H1 (cell line): ENCODE data around the gene IL17RD. TPM values are rescaled to one million over a fixed set of nuclear protein-coding genes. Genes with fewer than 3 reads are reported as not detected.

Experiments
- CTCF ChIA-PET: fragments of 300-600 bp; sonication (Branson Sonifier 250); formaldehyde crosslinking; loops from one replicate; lab custom pipeline; 2021; ENCODE audit not compliant: partially characterized antibody; lab: Charles Lee
- POLR2A ChIA-PET: fragments of 300-600 bp; sonication (Branson Sonifier 250); formaldehyde crosslinking; loops from one replicate; lab custom pipeline; 2021; ENCODE audit warnings: inconsistent platforms; ENCODE audit not compliant: partially characterized antibody; lab: Charles Lee
- DNase-seq, 2 experiments: peaks; one replicate each; pipeline versions ENCODE4 v3.0.0 to v3.0.0-alpha.2; 2010 to 2022; ENCODE audit warnings: low spot score in 2 of 2, low read depth in 1 of 2, mixed read lengths in 1 of 2
- FAIRE-seq: peaks from 2 replicates; lab custom pipeline; 2011; peaks lifted over from hg19 to GRCh38; lab: Jason Lieb, UNC
- H2AFZ ChIP-seq: 2 replicates; pipeline ENCODE4 v1.8.1; 2012; ENCODE audit warnings: low read length, inconsistent platforms
- H2AK5ac ChIP-seq: 2 replicates; pipeline ENCODE4 v1.6.1; 2013; ENCODE audit warnings: low read depth, low read length
- H2BK120ac ChIP-seq: replicated peaks from 2 replicates; pipeline ENCODE3; 2013; ENCODE audit warnings: low read depth, low read length, inconsistent platforms
- H2BK12ac ChIP-seq: 2 replicates; pipeline ENCODE4 v1.6.1; 2013; ENCODE audit warnings: low read depth, low read length
- H2BK15ac ChIP-seq: 2 replicates; pipeline ENCODE4 v1.6.1; 2013; ENCODE audit warnings: low read length
- H2BK20ac ChIP-seq: 2 replicates; pipeline ENCODE4 v1.6.1; 2013; ENCODE audit warnings: low read length
- H2BK5ac ChIP-seq: 2 replicates; pipeline ENCODE4 v1.6.1; 2013; ENCODE audit warnings: low read depth, low read length
- H3K14ac ChIP-seq: 2 replicates; pipeline ENCODE4 v1.6.1; 2013; ENCODE audit warnings: inconsistent platforms; ENCODE audit not compliant: insufficient read length
- H3K18ac ChIP-seq: 2 replicates; pipeline ENCODE4 v1.6.1; 2013; ENCODE audit warnings: low read length; ENCODE audit errors: extremely low read depth
- H3K23ac ChIP-seq: 2 replicates; pipeline ENCODE4 v1.6.1; 2013; ENCODE audit warnings: inconsistent platforms; ENCODE audit not compliant: insufficient read length
- H3K23me2 ChIP-seq: 2 replicates; pipeline ENCODE4 v1.6.1; 2013; ENCODE audit warnings: low read depth, low read length
- H3K27ac ChIP-seq: 2 replicates; pipeline ENCODE4 v1.6.1; 2011; ENCODE audit warnings: low read depth, low read length, inconsistent platforms
- H3K27me3 ChIP-seq, 4 experiments: replicated peaks in 1 of 4; 1 replicate in 1 of 4; 2 replicates in 3 of 4; pipeline versions ENCODE4 v1.6.1 to v1.8.1; 2011 to 2013; ENCODE audit warnings: low read length in 3 of 4, mild to moderate bottlenecking in 3 of 4, inconsistent platforms in 2 of 4, mixed read lengths in 2 of 4, moderate library complexity in 1 of 4; ENCODE audit not compliant: control insufficient read depth in 3 of 4, insufficient read depth in 3 of 4; ENCODE audit errors: extremely low read depth in 1 of 4
- H3K36me3 ChIP-seq, 4 experiments: 2 replicates each; pipeline versions ENCODE4 v1.6.1 to v1.8.1; 2011 to 2013; ENCODE audit warnings: mild to moderate bottlenecking in 4 of 4, low read length in 3 of 4, moderate library complexity in 2 of 4, control low read depth in 1 of 4, inconsistent platforms in 1 of 4; ENCODE audit not compliant: insufficient read depth in 4 of 4, control insufficient read depth in 2 of 4
- H3K4ac ChIP-seq: replicated peaks from 2 replicates; pipeline ENCODE3; 2013; ENCODE audit warnings: low read length, low read depth, mixed read lengths, inconsistent platforms; ENCODE audit not compliant: insufficient read length
- H3K4me1 ChIP-seq, 4 experiments: replicated peaks in 1 of 4; 1 replicate in 1 of 4; 2 replicates in 3 of 4; pipeline versions ENCODE4 v1.6.1 to v1.8.1; 2011 to 2013; ENCODE audit warnings: low read length in 3 of 4, inconsistent platforms in 2 of 4, mixed read lengths in 1 of 4; ENCODE audit not compliant: insufficient read depth in 4 of 4, control insufficient read depth in 3 of 4
- H3K4me2 ChIP-seq, 2 experiments: 2 replicates each; pipeline versions ENCODE4 v1.6.1 to v1.8.1; 2011 to 2013; ENCODE audit warnings: low read depth in 2 of 2, low read length in 2 of 2, control low read depth in 1 of 2, inconsistent platforms in 1 of 2, mild to moderate bottlenecking in 1 of 2; ENCODE audit not compliant: insufficient read depth in 1 of 2
- H3K4me3 ChIP-seq, 4 experiments: fragments of 200-600, 300-600 bp in 1 of 4; sonication (generic), shearing (Covaris generic), sonication (Bioruptor Twin) in 1 of 4; 2 replicates each; pipeline versions ENCODE4 v1.5.1 to v1.8.1; 2011 to 2016; ENCODE audit warnings: low read length in 4 of 4, low read depth in 3 of 4, control low read depth in 2 of 4, inconsistent platforms in 2 of 4, mild to moderate bottlenecking in 2 of 4, mixed read lengths in 1 of 4, moderate library complexity in 1 of 4; ENCODE audit not compliant: insufficient read depth in 2 of 4; ENCODE audit errors: extremely low read depth in 1 of 4
- H3K56ac ChIP-seq: replicated peaks from 2 replicates; pipeline ENCODE3; 2013; ENCODE audit warnings: low read depth, mild to moderate bottlenecking, mixed read lengths, low read length, inconsistent platforms; ENCODE audit not compliant: insufficient read length
- H3K79me1 ChIP-seq: 2 replicates; pipeline ENCODE4 v1.6.1; 2013; ENCODE audit warnings: low read depth, low read length, control low read depth
- H3K79me2 ChIP-seq, 2 experiments: 2 replicates each; pipeline versions ENCODE4 v1.6.1 to v1.8.1; 2012 to 2013; ENCODE audit warnings: low read length in 2 of 2, mild to moderate bottlenecking in 2 of 2, inconsistent platforms in 1 of 2; ENCODE audit not compliant: insufficient read depth in 2 of 2, control insufficient read depth in 1 of 2
- H3K9ac ChIP-seq, 4 experiments: replicated peaks in 1 of 4; 1 replicate in 1 of 4; 2 replicates in 3 of 4; pipeline versions ENCODE4 v1.6.1 to v1.8.1; 2011 to 2013; ENCODE audit warnings: low read depth in 3 of 4, low read length in 3 of 4, control low read depth in 2 of 4, mild to moderate bottlenecking in 2 of 4, moderate library complexity in 2 of 4, inconsistent platforms in 1 of 4; ENCODE audit errors: extremely low read depth in 1 of 4
- H3K9me3 ChIP-seq, 2 experiments: 2 replicates each; pipeline versions ENCODE4 v1.6.1 to v1.8.1; 2012 to 2013; ENCODE audit warnings: mild to moderate bottlenecking in 2 of 2, moderate library complexity in 2 of 2, control low read depth in 1 of 2, inconsistent platforms in 1 of 2, low read depth in 1 of 2, low read length in 1 of 2, mixed read lengths in 1 of 2; ENCODE audit not compliant: insufficient read depth in 2 of 2
- H4K20me1 ChIP-seq, 2 experiments: replicated peaks in 1 of 2; 2 replicates each; pipeline versions ENCODE3 to v1.8.1; 2011 to 2013; ENCODE audit warnings: inconsistent platforms in 2 of 2, low read length in 2 of 2, mild to moderate bottlenecking in 1 of 2; ENCODE audit not compliant: insufficient read depth in 2 of 2, control insufficient read depth in 1 of 2
- H4K5ac ChIP-seq: 2 replicates; pipeline ENCODE4 v1.6.1; 2013; ENCODE audit warnings: low read length, low read depth, mixed read lengths, inconsistent platforms; ENCODE audit not compliant: insufficient read length
- H4K8ac ChIP-seq: 2 replicates; pipeline ENCODE4 v1.8.0; 2013; ENCODE audit warnings: mild to moderate bottlenecking, moderate library complexity, low read length, inconsistent platforms; ENCODE audit not compliant: insufficient read depth; ENCODE audit errors: extremely low read depth
- H4K91ac ChIP-seq: replicated peaks from 2 replicates; pipeline ENCODE3; 2013; ENCODE audit warnings: low read length, mixed read lengths, inconsistent platforms; ENCODE audit not compliant: insufficient read length
- BRCA1 ChIP-seq: IDR thresholded peaks from 2 replicates; pipeline ENCODE4 v1.6.1; 2012; ENCODE audit warnings: low read depth, low read length, improper control_type of control experiment
- CTBP2 ChIP-seq: IDR thresholded peaks from 2 replicates; pipeline ENCODE4 v1.7.0; 2011; ENCODE audit warnings: borderline replicate concordance, mild to moderate bottlenecking, moderate library complexity, mixed read lengths, low read length; ENCODE audit not compliant: insufficient read depth, insufficient read length
- EP300 ChIP-seq, 2 experiments: IDR thresholded peaks; 1 replicate in 1 of 2; 2 replicates in 1 of 2; pipeline ENCODE4 v1.6.1; 2011 to 2012; ENCODE audit warnings: low read depth in 2 of 2, low read length in 2 of 2, mild to moderate bottlenecking in 2 of 2, borderline replicate concordance in 1 of 2, inconsistent platforms in 1 of 2, moderate library complexity in 1 of 2
- HDAC6 ChIP-seq: IDR thresholded peaks from one replicate; pipeline ENCODE4 v1.7.1; 2012; ENCODE audit warnings: low read depth, mild to moderate bottlenecking, inconsistent platforms, low read length, moderate library complexity
- KDM5A ChIP-seq: fragments of 200-600 bp; IDR thresholded peaks from 2 replicates; pipeline ENCODE4 v1.7.1; 2012; ENCODE audit warnings: mild to moderate bottlenecking, low read length, inconsistent platforms, mixed read lengths
- MAX ChIP-seq: IDR thresholded peaks from 2 replicates; pipeline ENCODE4 v1.6.1; 2012; ENCODE audit warnings: inconsistent platforms
- POLR2A ChIP-seq, 2 experiments: IDR thresholded peaks; 1 replicate in 1 of 2; 2 replicates in 1 of 2; pipeline ENCODE4 v1.6.1; 2011; ENCODE audit warnings: low read depth in 2 of 2, low read length in 2 of 2, mild to moderate bottlenecking in 2 of 2; ENCODE audit errors: control extremely low read depth in 1 of 2
- RBBP5 ChIP-seq: IDR thresholded peaks from 2 replicates; pipeline ENCODE4 v1.7.1; 2012; ENCODE audit warnings: low read depth, mild to moderate bottlenecking, inconsistent platforms, low read length, moderate library complexity, borderline replicate concordance
- SRF ChIP-seq: IDR thresholded peaks from 2 replicates; pipeline ENCODE4 v1.6.1; 2011; ENCODE audit warnings: mild to moderate bottlenecking, low read depth, low read length, moderate library complexity
- TAF1 ChIP-seq: IDR thresholded peaks from 2 replicates; pipeline ENCODE4 v1.6.1; 2011; ENCODE audit warnings: mild to moderate bottlenecking, low read depth, low read length
- WGBS, 2 experiments: shearing (Covaris generic) in 1 of 2; methylation state at CpG; one replicate each; pipeline versions ENCODE4 v1.1.6 to v1.1.7; 2013 to 2015; ENCODE audit warnings: low lambda C conversion rate in 2 of 2, mixed read lengths in 2 of 2, inconsistent platforms in 1 of 2, low coverage in 1 of 2, missing lambda C conversion rate in 1 of 2; ENCODE audit not compliant: insufficient replicate concordance in 2 of 2, insufficient coverage in 1 of 2, insufficient read length in 1 of 2; ENCODE audit errors: extremely low coverage in 1 of 2, missing lambda C conversion rate in 1 of 2; 5-methylcytosine and 5-hydroxymethylcytosine counted together
- polyA plus RNA-seq, 7 experiments: library from polyadenylated mRNA; depleted of rRNA in 3 of 7; stranded (reverse) in 5 of 7; unstranded in 2 of 7; fragments of >200 nt in 5 of 7; fragments of 200-250 nt in 2 of 7; gene quantifications; 1 replicate in 5 of 7; 2 replicates in 1 of 7; 4 replicates in 1 of 7; pipeline versions ENCODE4 v1.2.1 to v1.2.3, GENCODE V29; 2011 to 2013; ENCODE audit warnings: missing spikeins in 2 of 7, mixed read lengths in 2 of 7
- total RNA-seq: library from RNA; stranded (reverse); fragmentation: NEBNext Ultra II Directional; extraction: Animal tissue kit (Norgen Biotek cat#: 25700); gene quantifications from 2 replicates; pipeline ENCODE4 v1.2.1, GENCODE V29; 2021

Gene IL17RD
- total and polyA plus RNA-seq, 2 of the 8 experiments (the other 6 are each of a cell fraction or from before 2014, with no cell fraction given): 10.9 to 48.9 TPM

- no peak for TF ChIP-seq TAF1
- no peak for TF ChIP-seq SRF
- no peak for TF ChIP-seq MAX
- no peak for TF ChIP-seq EP300 (IDR thresholded peaks at IDR 0.05; ENCODE audit: borderline replicate concordance in 1 of 2, low read depth in 2 of 2, low read length in 2 of 2)
- TF ChIP-seq POLR2A (IDR thresholded peaks at IDR 0.05; ENCODE audit: control extremely low read depth in 1 of 2, low read depth in 2 of 2, low read length in 2 of 2): no peak
- TF ChIP-seq CTBP2: no peak
- no peak for TF ChIP-seq HDAC6
- TF ChIP-seq KDM5A: no peak
- no peak for TF ChIP-seq RBBP5
- TF ChIP-seq BRCA1: no peak
- FAIRE-seq: no peak
- no peak overlapping the region for H3K23ac ChIP-seq
- no peak overlapping the region for H3K4ac ChIP-seq
- H3K36me3 ChIP-seq: no peaks in the 10 kb centered on the region
- no peak overlapping the region for H4K5ac ChIP-seq
- no peak overlapping the region for H3K9ac ChIP-seq
- DNase-seq: no peak
- H3K27ac ChIP-seq: 0 out of 2 replicates have a peak overlapping the region, but pooled peaks have one; percentile 4
- CTCF ChIA-PET: interaction anchor here (0.7 to 4.8 kb wide), 16 partner anchors 8 to 66 kb away, joined by 3 to 27 read pairs (median 5); no protein-coding TSS in a partner anchor
- H2AK5ac ChIP-seq: no peak overlapping the region
- H2BK120ac ChIP-seq: peak overlapping the region; percentile 1
- peaks cover 9% of the 10 kb centered on the region for H3K23me2 ChIP-seq
- no peak overlapping the region for H2BK15ac ChIP-seq
- H3K18ac ChIP-seq: peak overlapping the region; percentile 38; the same call in 1 of the 2 replicates
- H2BK20ac ChIP-seq: peak overlapping the region; percentile 23; the same call in 1 of the 2 replicates
- H2BK12ac ChIP-seq: 0 out of 2 replicates have a peak overlapping the region, but pooled peaks have one; percentile 6
- H3K56ac ChIP-seq: no peak overlapping the region
- H3K4me3 ChIP-seq: peak overlapping the region in 2 of 4 experiments; percentile 12 to 35; a peak in 3 of 8 replicates
- H3K14ac ChIP-seq: no peak overlapping the region
- H3K9me3 ChIP-seq: no peaks in the 10 kb centered on the region
- peak overlapping the region; percentile 86; the same call in 1 of the 2 replicates for H2BK5ac ChIP-seq
- peaks cover 10 to 47% (median 29%) of the 10 kb centered on the region in 4 experiments for H3K4me1 ChIP-seq
- no peak overlapping the region for H2AFZ ChIP-seq
- H4K20me1 ChIP-seq: peaks cover 6 to 27% of the 10 kb centered on the region in 2 experiments
- H3K79me1 ChIP-seq: peaks cover 6% of the 10 kb centered on the region; the same call in 1 of the 2 replicates
- peaks cover 3 to 50% of the 10 kb centered on the region in 2 experiments; a peak in 3 of 4 replicates for H3K79me2 ChIP-seq
- peak overlapping the region; percentile 44 for H4K91ac ChIP-seq
- H3K4me2 ChIP-seq: peak overlapping the region; percentile 54 to 55
- POLR2A ChIA-PET: interaction anchor here (0.9 to 3.9 kb wide), 11 partner anchors 23 to 50 kb away, joined by 3 to 62 read pairs (median 5); no protein-coding TSS in a partner anchor
- 37% methylated on average over 7 of the region's 8 CpGs; no CpG with 5 or more reads in 1 of the 2 experiments for WGBS, 2 experiments
- peaks cover 6 to 53% (median 27%) of the 10 kb centered on the region in 4 experiments for H3K27me3 ChIP-seq
- no peak overlapping the region for H4K8ac ChIP-seq
These were observed 4.9 kb downstream of the IL17RD start for GRCh38 chr3:57160076-57160764.
